ENCODE results near the gene CRABP2. TPM values are rescaled to one million over a fixed set of nuclear protein-coding genes. Genes with fewer than 3 reads are reported as not detected.

The CRABP2 gene
- total RNA-seq, 1 donor from 2014 or later: 29.5 TPM

- no peaks in the 10 kb centered on the region for H3K36me3 ChIP-seq (ENCODE audit: control insufficient read depth, insufficient read depth, low read length)
- H3K4me3 ChIP-seq (ENCODE audit: low read depth, low read length): no peak overlapping the region
- no peaks in the 10 kb centered on the region for H3K27me3 ChIP-seq (ENCODE audit: control insufficient read depth, insufficient read depth, low read length)
- no peak for DNase-seq (ENCODE audit: low read depth)
- no peak for TF ChIP-seq CTCF (IDR thresholded peaks at IDR 0.05; ENCODE audit: insufficient read depth, low read length, poor library complexity, severe bottlenecking)
These were observed 35.6 kb downstream of the CRABP2 start for GRCh38 chr1:156669794-156670193.

- H3K4me3 ChIP-seq (ENCODE audit: low read depth, low read length): no peak overlapping the region
- DNase-seq (ENCODE audit: low read depth): no peak
- no peaks in the 10 kb centered on the region for H3K27me3 ChIP-seq (ENCODE audit: control insufficient read depth, insufficient read depth, low read length)
- H3K36me3 ChIP-seq (ENCODE audit: control insufficient read depth, insufficient read depth, low read length): no peaks in the 10 kb centered on the region
- TF ChIP-seq CTCF (IDR thresholded peaks at IDR 0.05; ENCODE audit: insufficient read depth, low read length, poor library complexity, severe bottlenecking): no peak
These were observed 36.4 kb downstream of the CRABP2 start for GRCh38 chr1:156668801-156669637.

- TF ChIP-seq CTCF (IDR thresholded peaks at IDR 0.05; ENCODE audit: insufficient read depth, low read length, poor library complexity, severe bottlenecking): no peak
- no peak for DNase-seq (ENCODE audit: low read depth)
- Histone ChIP-seq H3K4me3 (ENCODE audit: low read depth, low read length) (no peak overlapping the region), H3K36me3 (ENCODE audit: control insufficient read depth, insufficient read depth, low read length) (no peaks in the 10 kb centered on the region), H3K27me3 (ENCODE audit: control insufficient read depth, insufficient read depth, low read length) (no peaks in the 10 kb centered on the region)
These were observed 37.2 kb downstream of the CRABP2 start for GRCh38 chr1:156667968-156668709.

GRCh38 chr1:156667610-156667967 is 37.8 kb downstream of the CRABP2 start:
- Histone ChIP-seq H3K4me3 (ENCODE audit: low read depth, low read length) (no peak overlapping the region), H3K36me3 (ENCODE audit: control insufficient read depth, insufficient read depth, low read length) (no peaks in the 10 kb centered on the region), H3K27me3 (ENCODE audit: control insufficient read depth, insufficient read depth, low read length) (no peaks in the 10 kb centered on the region)
- no peak for DNase-seq (ENCODE audit: low read depth)
- no peak for TF ChIP-seq CTCF (IDR thresholded peaks at IDR 0.05; ENCODE audit: insufficient read depth, low read length, poor library complexity, severe bottlenecking)

GRCh38 chr1:156666862-156667609 is 38.3 kb downstream of the CRABP2 start:
- no peak for TF ChIP-seq CTCF (IDR thresholded peaks at IDR 0.05; ENCODE audit: insufficient read depth, low read length, poor library complexity, severe bottlenecking)
- no peak for DNase-seq (ENCODE audit: low read depth)
- Histone ChIP-seq H3K4me3 (ENCODE audit: low read depth, low read length) (no peak overlapping the region), H3K36me3 (ENCODE audit: control insufficient read depth, insufficient read depth, low read length) (no peaks in the 10 kb centered on the region), H3K27me3 (ENCODE audit: control insufficient read depth, insufficient read depth, low read length) (no peaks in the 10 kb centered on the region)
